IPS DF 6.9 (cell line): ENCODE results near the gene ST7L.

Experiments
- DNase-seq: peaks from one replicate; pipeline ENCODE4 v3.0.0-alpha.2; 2013; ENCODE audit warnings: low read depth, low spot score
- H3K27ac ChIP-seq: one replicate; pipeline ENCODE4 v1.5.1; 2013; ENCODE audit warnings: low read length, control low read depth
- H3K27me3 ChIP-seq: 2 replicates; pipeline ENCODE4 v1.6.1; 2013; ENCODE audit warnings: mild to moderate bottlenecking, low read length; ENCODE audit not compliant: control insufficient read depth, insufficient read depth
- H3K36me3 ChIP-seq: 2 replicates; pipeline ENCODE4 v1.6.1; 2013; ENCODE audit warnings: low read length; ENCODE audit not compliant: control insufficient read depth, insufficient read depth
- H3K4me1 ChIP-seq: 2 replicates; pipeline ENCODE4 v1.6.1; 2013; ENCODE audit warnings: low read length; ENCODE audit not compliant: control insufficient read depth, insufficient read depth
- H3K4me3 ChIP-seq: 2 replicates; pipeline ENCODE4 v1.5.1; 2013; ENCODE audit warnings: mild to moderate bottlenecking, low read length
- H3K9me3 ChIP-seq: 2 replicates; pipeline ENCODE4 v1.6.1; 2013; ENCODE audit warnings: low read length, inconsistent platforms; ENCODE audit not compliant: control insufficient read depth, insufficient read depth
- WGBS: extraction: QIAGEN DNeasy Blood & Tissue Kit; methylation state at CpG from one replicate; pipeline ENCODE4 v1.1.7; 2013; ENCODE audit warnings: mixed read lengths, missing lambda C conversion rate; ENCODE audit not compliant: insufficient read length, insufficient coverage; 5-methylcytosine and 5-hydroxymethylcytosine counted together

ST7L gene

DNA sequence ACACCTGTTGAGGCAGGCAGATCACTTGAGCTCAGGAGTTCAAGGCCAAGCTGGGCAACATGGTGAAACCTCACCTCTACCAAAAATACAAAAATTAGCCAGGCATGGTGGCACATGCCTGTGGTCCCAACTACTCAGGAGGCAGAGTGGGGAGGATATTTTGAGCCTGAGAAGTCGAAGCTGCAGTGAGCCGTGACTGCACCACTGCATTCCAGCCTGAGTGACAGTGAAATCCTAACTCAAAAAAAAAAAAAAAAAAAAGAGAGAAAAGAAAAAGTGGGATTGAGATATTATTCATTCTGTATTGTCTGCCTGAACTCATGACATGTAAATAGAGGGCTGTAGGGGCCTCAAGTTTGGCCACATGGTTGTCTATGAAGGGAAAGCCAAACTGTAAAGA lies 72.9 kb downstream of the ST7L start:
- Histone ChIP-seq H3K27ac (no peak overlapping the region), H3K9me3 (no peaks in the 10 kb centered on the region), H3K4me3 (no peak overlapping the region), H3K4me1 (no peaks in the 10 kb centered on the region), H3K36me3 (no peaks in the 10 kb centered on the region), H3K27me3 (no peaks in the 10 kb centered on the region)
- DNase-seq = no peak
- WGBS = no CpG with 5 or more reads among the region's 2 CpGs

DNA sequence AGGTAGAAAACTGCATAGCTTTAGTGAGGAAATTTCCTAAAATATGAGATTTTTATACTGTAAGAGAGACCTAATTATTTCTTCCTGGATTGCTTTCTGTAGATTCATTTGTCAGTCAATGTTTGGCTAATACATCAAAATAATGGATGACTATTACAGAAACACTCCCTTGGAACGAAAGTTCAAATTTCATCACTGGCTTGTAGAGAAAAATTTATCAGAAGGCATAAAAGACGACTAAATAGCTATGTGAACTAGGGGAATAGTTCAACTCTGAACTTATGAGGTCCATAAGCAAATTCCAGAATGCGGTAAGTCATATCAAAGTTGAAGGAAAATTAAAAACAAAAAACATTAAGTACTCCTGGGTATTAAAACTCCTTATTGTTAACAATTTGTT lies 74.2 kb downstream of the ST7L start:
- Histone ChIP-seq H3K4me3 (no peak overlapping the region), H3K9me3 (no peaks in the 10 kb centered on the region), H3K4me1 (no peaks in the 10 kb centered on the region), H3K27me3 (no peaks in the 10 kb centered on the region), H3K27ac (no peak overlapping the region), H3K36me3 (no peaks in the 10 kb centered on the region)
- WGBS = no CpG with 5 or more reads among the region's 3 CpGs
- no peak for DNase-seq

DNA sequence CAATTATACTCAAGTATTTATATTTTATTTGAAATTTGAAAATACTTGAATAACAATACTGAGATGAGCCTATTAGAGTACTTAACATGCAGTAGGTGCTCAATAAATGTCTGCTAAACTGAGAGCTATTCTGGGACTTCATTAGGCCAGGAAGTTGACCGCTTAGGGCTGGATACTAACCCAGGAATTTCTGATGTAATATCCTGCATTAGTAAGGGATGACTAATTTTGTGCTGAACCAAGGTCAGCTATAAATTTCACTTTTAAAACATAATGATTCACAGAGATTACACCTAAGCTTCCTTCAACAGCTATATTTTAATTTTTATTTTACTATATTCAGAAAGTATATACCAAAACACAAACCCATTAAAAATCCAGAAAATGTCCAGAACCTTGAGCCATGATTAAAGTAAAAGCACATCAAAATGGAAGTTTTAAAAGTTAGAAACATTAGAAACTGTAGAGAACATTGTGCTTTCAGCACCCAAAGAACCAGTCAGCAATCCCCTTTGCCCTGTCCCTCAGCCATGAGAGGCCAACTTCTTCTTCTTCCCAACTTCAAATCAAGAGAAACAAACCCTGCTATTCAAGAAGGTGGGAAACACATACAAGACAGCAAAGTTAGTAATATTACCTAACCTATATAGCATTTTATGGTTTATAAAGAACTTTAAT lies 74.8 kb downstream of the ST7L start:
- WGBS = no CpG with 5 or more reads among the region's 1 CpG
- Histone ChIP-seq H3K36me3 (no peaks in the 10 kb centered on the region), H3K27ac (no peak overlapping the region), H3K27me3 (no peaks in the 10 kb centered on the region), H3K9me3 (no peaks in the 10 kb centered on the region), H3K4me1 (no peaks in the 10 kb centered on the region), H3K4me3 (no peak overlapping the region)
- no peak for DNase-seq

DNA sequence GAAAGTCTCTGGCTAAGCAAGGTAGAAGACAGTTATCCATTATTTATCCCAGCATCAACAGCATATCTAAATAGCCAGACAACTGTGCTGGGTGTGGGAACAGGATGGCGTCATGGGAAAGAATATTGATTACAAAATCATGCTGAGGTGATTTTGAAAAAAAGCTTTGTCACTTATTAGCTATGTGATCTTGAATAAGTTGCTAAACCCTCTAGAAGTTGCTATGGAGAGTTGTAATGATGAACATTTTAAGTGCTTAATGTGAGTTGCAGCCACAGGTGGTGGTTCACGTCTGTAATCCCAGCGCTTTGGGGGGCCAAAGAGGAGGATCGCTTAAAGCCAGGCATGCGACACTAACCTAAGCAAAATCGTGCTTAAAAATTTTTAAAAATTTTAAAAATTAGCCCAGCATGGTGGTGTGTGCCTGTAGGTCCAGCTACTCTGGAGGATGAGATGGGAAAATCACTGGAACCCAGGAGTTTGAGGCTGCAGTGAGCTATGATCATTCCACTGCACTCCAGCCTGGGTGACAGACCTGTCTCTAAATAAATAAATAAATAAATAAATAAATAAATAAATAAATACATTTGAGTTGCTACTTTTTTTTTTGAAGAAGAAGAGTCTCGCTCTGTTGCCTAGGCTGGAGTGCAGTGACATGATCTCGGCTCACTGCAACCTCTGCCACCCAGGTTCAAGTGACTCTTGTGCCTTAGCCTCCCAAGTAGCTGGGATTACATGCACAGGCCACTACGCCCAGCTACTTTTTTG lies 76.6 kb downstream of the ST7L start:
- Histone ChIP-seq H3K27me3 (no peaks in the 10 kb centered on the region), H3K36me3 (no peaks in the 10 kb centered on the region), H3K9me3 (no peaks in the 10 kb centered on the region), H3K4me3 (no peak overlapping the region), H3K27ac (no peak overlapping the region), H3K4me1 (no peaks in the 10 kb centered on the region)
- no CpG with 5 or more reads among the region's 9 CpGs for WGBS
- DNase-seq = no peak

DNA sequence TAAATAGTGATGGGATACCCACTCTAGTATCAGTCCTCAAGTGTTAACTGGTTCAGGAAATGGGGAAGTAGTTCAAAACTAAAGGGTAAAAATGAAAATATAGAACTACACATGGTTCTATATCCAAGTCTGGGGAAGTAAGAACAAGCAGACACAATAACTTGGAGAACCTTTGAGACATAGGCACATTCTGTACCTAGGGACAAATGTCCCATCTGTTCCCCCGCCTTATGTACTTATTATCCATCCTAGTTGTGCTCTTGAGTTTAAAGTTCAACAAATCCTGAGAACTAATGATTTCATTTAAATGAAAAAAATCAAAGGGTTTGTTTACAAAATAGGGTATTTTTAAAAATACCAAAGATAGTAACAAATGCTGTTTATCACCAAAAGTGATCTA lies 77.6 kb downstream of the ST7L start:
- Histone ChIP-seq H3K36me3 (no peaks in the 10 kb centered on the region), H3K9me3 (no peaks in the 10 kb centered on the region), H3K27ac (no peak overlapping the region), H3K4me1 (no peaks in the 10 kb centered on the region), H3K4me3 (no peak overlapping the region), H3K27me3 (no peaks in the 10 kb centered on the region)
- no peak for DNase-seq
- WGBS = no CpG with 5 or more reads among the region's 1 CpG

DNA sequence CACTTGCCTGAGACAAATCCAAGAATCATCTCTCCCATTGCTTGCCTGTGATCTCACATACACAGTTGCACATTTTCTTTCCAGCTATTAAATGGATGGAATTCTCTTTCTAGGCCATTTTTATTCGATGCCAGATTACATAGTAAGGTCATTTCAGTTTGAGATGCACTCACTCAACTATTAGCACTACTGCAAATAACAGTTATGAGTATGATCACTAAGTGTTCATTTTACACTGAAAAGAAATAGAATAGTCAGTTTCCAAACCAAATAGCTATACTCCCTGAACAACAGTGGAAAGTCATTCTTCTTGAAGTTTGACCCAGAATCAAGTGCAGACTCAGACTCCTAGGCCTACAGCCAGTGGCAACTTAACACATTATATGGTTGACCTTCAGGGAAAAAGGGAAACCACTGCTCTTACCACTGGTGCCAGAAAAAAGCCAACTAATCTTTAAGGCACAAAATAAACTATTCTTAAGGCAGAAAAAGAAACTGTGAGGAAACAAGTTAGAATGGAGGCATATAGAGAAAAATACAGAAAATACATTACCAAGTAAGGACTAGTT lies 78.6 kb downstream of the ST7L start:
- H3K4me1 ChIP-seq = no peaks in the 10 kb centered on the region
- WGBS = no CpG with 5 or more reads among the region's 1 CpG
- no peak overlapping the region for H3K4me3 ChIP-seq
- DNase-seq = no peak
- H3K27ac ChIP-seq = no peak overlapping the region
- H3K27me3 ChIP-seq = no peaks in the 10 kb centered on the region
- no peaks in the 10 kb centered on the region for H3K36me3 ChIP-seq
- H3K9me3 ChIP-seq = no peaks in the 10 kb centered on the region

DNA sequence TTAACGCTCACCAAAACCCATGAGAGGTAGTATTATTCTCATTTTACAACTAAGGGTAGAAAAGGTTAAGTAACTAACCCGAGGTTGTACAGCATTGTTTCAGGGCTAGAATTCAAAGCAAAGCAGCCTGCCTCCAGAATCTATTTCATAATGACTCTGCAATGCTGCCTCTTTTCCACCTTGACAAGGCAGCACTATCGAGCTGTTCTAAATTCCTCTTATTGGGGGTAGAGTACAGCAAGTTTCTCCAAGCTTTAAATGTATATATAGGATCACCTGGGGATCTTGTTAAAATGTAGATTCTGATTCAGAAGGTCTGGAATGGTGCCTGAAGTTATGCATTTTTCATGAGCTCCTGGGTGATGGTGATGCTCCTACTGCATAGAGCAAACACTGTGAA lies 80.1 kb downstream of the ST7L start:
- no peak overlapping the region for H3K4me3 ChIP-seq
- no peak for DNase-seq
- no peaks in the 10 kb centered on the region for H3K27me3 ChIP-seq
- H3K36me3 ChIP-seq = no peaks in the 10 kb centered on the region
- no CpG with 5 or more reads among the region's 3 CpGs for WGBS
- H3K9me3 ChIP-seq = no peaks in the 10 kb centered on the region
- no peaks in the 10 kb centered on the region for H3K4me1 ChIP-seq
- no peak overlapping the region for H3K27ac ChIP-seq

DNA sequence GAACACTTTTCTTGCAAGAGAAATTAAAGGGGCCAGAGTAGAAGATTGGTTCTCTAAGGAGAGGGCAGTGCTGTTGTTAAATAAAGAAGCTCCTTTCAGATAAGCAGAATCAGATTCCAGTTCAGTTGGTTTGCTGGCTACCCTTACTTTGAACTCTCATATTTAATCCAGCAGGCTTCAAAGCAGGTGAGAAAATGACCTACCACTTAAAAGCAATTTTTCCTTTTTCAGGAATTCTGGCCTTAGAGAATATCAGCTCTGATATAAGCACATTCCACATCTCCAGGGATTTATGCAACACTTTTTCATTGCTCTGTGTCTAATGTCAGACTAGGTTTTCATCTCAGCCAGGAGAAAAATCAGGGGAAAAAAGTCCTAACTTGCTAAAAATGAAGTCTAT lies 81.5 kb downstream of the ST7L start:
- Histone ChIP-seq H3K36me3 (no peaks in the 10 kb centered on the region), H3K4me3 (no peak overlapping the region), H3K27ac (no peak overlapping the region), H3K9me3 (no peaks in the 10 kb centered on the region), H3K27me3 (no peaks in the 10 kb centered on the region), H3K4me1 (no peaks in the 10 kb centered on the region)
- no peak for DNase-seq

DNA sequence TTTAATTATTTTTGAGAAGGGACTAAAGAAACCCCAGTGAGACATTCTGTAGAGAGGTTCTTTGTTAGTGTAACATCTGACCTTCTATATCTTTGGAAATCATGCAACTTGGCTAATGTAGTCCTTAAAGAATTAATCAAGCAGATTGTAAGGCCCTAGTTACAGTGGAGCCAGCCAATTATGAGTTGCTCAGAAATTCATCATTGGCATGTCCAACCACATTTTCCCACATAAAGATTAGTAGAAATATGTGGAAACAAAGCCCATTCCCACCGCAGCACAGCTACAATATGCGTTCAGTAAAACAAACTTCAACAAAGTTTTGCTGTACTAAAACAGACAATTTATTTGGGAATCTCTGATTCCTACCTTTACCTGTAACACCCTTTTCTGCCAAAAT lies 82.4 kb downstream of the ST7L start:
- DNase-seq = no peak
- WGBS = no CpG with 5 or more reads among the region's 2 CpGs
- Histone ChIP-seq H3K4me1 (no peaks in the 10 kb centered on the region), H3K4me3 (no peak overlapping the region), H3K27me3 (no peaks in the 10 kb centered on the region), H3K9me3 (no peaks in the 10 kb centered on the region), H3K27ac (no peak overlapping the region), H3K36me3 (no peaks in the 10 kb centered on the region)

DNA sequence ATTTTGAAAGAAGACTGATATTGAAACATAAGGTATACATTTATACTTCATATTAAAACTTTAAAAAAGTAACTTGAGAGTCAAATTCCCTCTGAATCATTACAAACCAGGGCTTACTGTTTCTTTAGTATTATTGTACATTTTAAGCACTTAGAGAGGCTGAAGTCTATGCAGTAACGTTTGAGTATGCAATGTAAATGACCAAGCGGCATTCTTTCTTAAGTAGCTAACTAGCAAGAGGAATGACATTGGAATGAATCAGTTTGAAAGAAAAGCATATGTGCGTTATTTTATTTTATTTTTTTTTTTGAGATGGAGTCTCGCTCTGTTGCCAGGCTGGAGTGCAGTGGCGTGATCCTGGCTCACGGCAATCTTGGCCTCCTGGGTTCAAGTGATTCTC lies 85.9 kb downstream of the ST7L start:
- Histone ChIP-seq H3K9me3 (no peaks in the 10 kb centered on the region), H3K27me3 (no peaks in the 10 kb centered on the region), H3K27ac (no peak overlapping the region), H3K4me1 (no peaks in the 10 kb centered on the region), H3K4me3 (no peak overlapping the region), H3K36me3 (no peaks in the 10 kb centered on the region)
- no CpG with 5 or more reads among the region's 6 CpGs for WGBS
- no peak for DNase-seq

DNA sequence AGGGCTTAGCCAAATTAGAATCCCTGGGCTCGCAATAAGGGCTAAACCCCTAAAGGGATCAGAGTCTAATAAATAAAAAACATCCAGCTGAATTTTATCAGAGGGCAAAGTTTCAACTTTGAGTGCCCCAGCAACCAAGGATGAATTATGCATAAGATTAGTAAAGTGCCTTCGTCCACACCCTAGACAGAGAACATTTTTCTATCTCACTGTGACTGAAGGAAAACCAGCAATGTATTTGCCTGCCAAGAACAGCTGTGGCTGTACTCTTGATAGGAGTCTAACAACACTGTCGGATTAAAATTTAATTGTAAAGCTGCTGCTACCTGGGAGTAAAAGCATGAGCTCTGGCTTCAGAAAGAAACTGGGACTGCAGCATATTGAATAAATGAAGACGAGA lies 86.9 kb downstream of the ST7L start:
- no peaks in the 10 kb centered on the region for H3K9me3 ChIP-seq
- H3K27me3 ChIP-seq = no peaks in the 10 kb centered on the region
- WGBS = no CpG with 5 or more reads among the region's 4 CpGs
- no peaks in the 10 kb centered on the region for H3K4me1 ChIP-seq
- no peak overlapping the region for H3K27ac ChIP-seq
- no peak for DNase-seq
- no peak overlapping the region for H3K4me3 ChIP-seq
- H3K36me3 ChIP-seq = no peaks in the 10 kb centered on the region
